Keratinocyte (primary cell): Measurements from ENCODE around the gene ZBTB43. TPM values are rescaled to one million over a fixed set of nuclear protein-coding genes. Genes with fewer than 3 reads are reported as not detected.
"Not testable (repeated sequence)": the region's sequence is repeated elsewhere in the genome, so short reads cannot be mapped to it uniquely, and the experiment has no call there.

ENCODE experiments used
- DNase-seq: peaks from one replicate; pipeline ENCODE4 v3.0.0-alpha.2; 2011; ENCODE audit warnings: low read depth, missing footprints, low spot score
- FAIRE-seq: peaks from 2 replicates; lab custom pipeline; 2011; peaks lifted over from hg19 to GRCh38; lab: Jason Lieb, UNC
- H2AFZ ChIP-seq: 2 replicates; pipeline ENCODE4 v1.6.0; 2012; ENCODE audit warnings: low read length, control low read depth, inconsistent platforms; ENCODE audit not compliant: control insufficient read depth
- H3K27ac ChIP-seq: 2 replicates; pipeline ENCODE4 v1.5.1; 2011; ENCODE audit warnings: low read length; ENCODE audit not compliant: control insufficient read depth, insufficient read depth
- H3K27me3 ChIP-seq: 3 replicates; pipeline ENCODE4 v1.6.0; 2011; ENCODE audit warnings: low read length; ENCODE audit not compliant: control insufficient read depth, insufficient read depth; ENCODE audit errors: extremely low read depth
- H3K36me3 ChIP-seq, 2 experiments: 2 replicates in 1 of 2; 3 replicates in 1 of 2; pipeline ENCODE4 v1.5.1; 2011; ENCODE audit warnings: low read length in 2 of 2, mild to moderate bottlenecking in 1 of 2; ENCODE audit not compliant: control insufficient read depth in 2 of 2, insufficient read depth in 2 of 2; ENCODE audit errors: extremely low read depth in 1 of 2
- H3K4me1 ChIP-seq: 3 replicates; pipeline ENCODE4 v1.5.1; 2011; ENCODE audit warnings: low read length; ENCODE audit not compliant: control insufficient read depth, insufficient read depth; ENCODE audit errors: extremely low read depth
- H3K4me2 ChIP-seq: 3 replicates; pipeline ENCODE4 v1.6.0; 2011; ENCODE audit warnings: low read depth, low read length; ENCODE audit not compliant: control insufficient read depth, insufficient read depth; ENCODE audit errors: extremely low read depth
- H3K4me3 ChIP-seq, 3 experiments: fragments of 200-600 bp in 1 of 3; sonication (generic) in 1 of 3; 2 replicates in 2 of 3; 3 replicates in 1 of 3; pipeline ENCODE4 v1.5.1; 2011 to 2016; ENCODE audit warnings: low read length in 3 of 3, mild to moderate bottlenecking in 3 of 3, control low read depth in 2 of 3, inconsistent platforms in 1 of 3, low read depth in 1 of 3, mixed read lengths in 1 of 3, mixed run types in 1 of 3, moderate library complexity in 1 of 3; ENCODE audit not compliant: control insufficient read depth in 2 of 3, insufficient read depth in 2 of 3; ENCODE audit errors: extremely low read depth in 1 of 3
- H3K79me2 ChIP-seq: 2 replicates; pipeline ENCODE4 v1.6.0; 2012; ENCODE audit warnings: low read length; ENCODE audit not compliant: control insufficient read depth, insufficient read depth
- H3K9ac ChIP-seq: 3 replicates; pipeline ENCODE4 v1.6.0; 2011; ENCODE audit warnings: low read length; ENCODE audit not compliant: control insufficient read depth, insufficient read depth; ENCODE audit errors: extremely low read depth
- H3K9me1 ChIP-seq: 3 replicates; pipeline ENCODE4 v1.6.0; 2011; ENCODE audit warnings: low read length; ENCODE audit not compliant: control insufficient read depth, insufficient read depth; ENCODE audit errors: extremely low read depth
- H3K9me3 ChIP-seq: 2 replicates; pipeline ENCODE4 v1.5.1; 2012; ENCODE audit warnings: low read depth, low read length; ENCODE audit not compliant: control insufficient read depth
- H4K20me1 ChIP-seq: 3 replicates; pipeline ENCODE4 v1.6.0; 2011; ENCODE audit warnings: low read length; ENCODE audit not compliant: control insufficient read depth, insufficient read depth; ENCODE audit errors: extremely low read depth
- EZH2 ChIP-seq: IDR thresholded peaks from one replicate; pipeline ENCODE4 v1.6.1; 2012; ENCODE audit warnings: inconsistent platforms, mild to moderate bottlenecking, low read length, moderate library complexity
- dilution Hi-C: fragments of 300-500 bp; cut with MboI; formaldehyde crosslinking; loops from one replicate; pipeline ENCODE4 v1.7.0; 2020; ENCODE audit warnings: low sequenced_read_pairs; ENCODE audit not compliant: extremely low pct_ligation_motif_present
- polyA plus RNA-seq, 5 experiments: library from polyadenylated mRNA; depleted of rRNA in 3 of 5; stranded (reverse) in 3 of 5; stranded (forward) in 1 of 5; unstranded in 1 of 5; fragments of >200 nt; gene quantifications; 1 replicate in 1 of 5; 2 replicates in 3 of 5; 3 replicates in 1 of 5; pipeline versions ENCODE4 v1.2.1 to v1.2.3, GENCODE V29; 2011 to 2012; ENCODE audit warnings: missing spikeins in 2 of 5, low read depth in 1 of 5, low replicate concordance in 1 of 5
- TF ChIP-seq, protein P1 (sequence below), 3 experiments: IDR thresholded peaks in 1 of 3; conservative IDR thresholded peaks in 1 of 3; optimal IDR thresholded peaks in 1 of 3; 2 replicates in 2 of 3; 3 replicates in 1 of 3; pipeline versions ENCODE3 to v1.5.1; 2011; ENCODE audit warnings: low read length in 3 of 3, mild to moderate bottlenecking in 3 of 3, moderate library complexity in 2 of 3, control low read depth in 1 of 3, inconsistent platforms in 1 of 3; ENCODE audit not compliant: insufficient read depth in 2 of 3; ENCODE audit errors: extremely low read depth in 1 of 3

Gene ZBTB43
- polyA plus RNA-seq, 1 donor (not counting 4 experiments of a cell fraction or from before 2014, with no cell fraction given) = 24.3 TPM

DNA sequence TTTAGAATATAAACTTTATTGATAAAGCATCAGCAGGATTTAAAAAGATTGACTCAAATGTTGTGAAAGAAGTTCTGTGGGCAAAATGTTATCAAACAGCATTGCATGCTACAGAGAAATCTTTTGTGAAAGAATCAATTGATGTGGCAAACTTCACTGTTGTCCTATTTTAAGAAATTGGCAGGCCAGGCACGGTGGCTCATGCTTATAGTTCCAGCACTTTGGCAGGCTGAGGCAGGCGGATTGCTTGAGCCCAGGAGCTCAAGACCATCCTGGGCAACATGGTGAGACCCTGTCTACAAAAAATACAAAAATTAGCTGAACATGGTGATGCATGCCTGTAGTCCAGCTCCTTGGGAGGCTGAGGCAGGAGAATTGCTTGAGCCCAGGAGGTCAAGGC, 17.4 kb downstream of the ZBTB43 start:
- FAIRE-seq (no peak), DNase-seq (no peak)
- Histone ChIP-seq H3K36me3 (peaks cover 0 to 3% of the 10 kb centered on the region in 2 experiments), H3K9me1 (no peaks in the 10 kb centered on the region), H3K27ac (no peak overlapping the region), H3K27me3 (no peaks in the 10 kb centered on the region), H3K9me3 (peaks cover 3% of the 10 kb centered on the region), H3K79me2 (peaks cover 32% of the 10 kb centered on the region), H3K4me1 (no peaks in the 10 kb centered on the region), H2AFZ (no peak overlapping the region), H3K9ac (no peak overlapping the region), H3K4me3 (no peak overlapping the region), H3K4me2 (no peak overlapping the region), H4K20me1 (no peaks in the 10 kb centered on the region)
- dilution Hi-C loops = no loop called here
- TF ChIP-seq, protein P1, sequence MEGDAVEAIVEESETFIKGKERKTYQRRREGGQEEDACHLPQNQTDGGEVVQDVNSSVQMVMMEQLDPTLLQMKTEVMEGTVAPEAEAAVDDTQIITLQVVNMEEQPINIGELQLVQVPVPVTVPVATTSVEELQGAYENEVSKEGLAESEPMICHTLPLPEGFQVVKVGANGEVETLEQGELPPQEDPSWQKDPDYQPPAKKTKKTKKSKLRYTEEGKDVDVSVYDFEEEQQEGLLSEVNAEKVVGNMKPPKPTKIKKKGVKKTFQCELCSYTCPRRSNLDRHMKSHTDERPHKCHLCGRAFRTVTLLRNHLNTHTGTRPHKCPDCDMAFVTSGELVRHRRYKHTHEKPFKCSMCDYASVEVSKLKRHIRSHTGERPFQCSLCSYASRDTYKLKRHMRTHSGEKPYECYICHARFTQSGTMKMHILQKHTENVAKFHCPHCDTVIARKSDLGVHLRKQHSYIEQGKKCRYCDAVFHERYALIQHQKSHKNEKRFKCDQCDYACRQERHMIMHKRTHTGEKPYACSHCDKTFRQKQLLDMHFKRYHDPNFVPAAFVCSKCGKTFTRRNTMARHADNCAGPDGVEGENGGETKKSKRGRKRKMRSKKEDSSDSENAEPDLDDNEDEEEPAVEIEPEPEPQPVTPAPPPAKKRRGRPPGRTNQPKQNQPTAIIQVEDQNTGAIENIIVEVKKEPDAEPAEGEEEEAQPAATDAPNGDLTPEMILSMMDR (optimal IDR thresholded peaks at IDR 0.05 in 1 of 3, IDR thresholded peaks at IDR 0.05 in 1 of 3, conservative IDR thresholded peaks at IDR 0.05 in 1 of 3; ENCODE audit: extremely low read depth in 1 of 3, insufficient read depth in 2 of 3, low read length in 3 of 3) = no peak
- TF ChIP-seq EZH2 = no peak

DNA sequence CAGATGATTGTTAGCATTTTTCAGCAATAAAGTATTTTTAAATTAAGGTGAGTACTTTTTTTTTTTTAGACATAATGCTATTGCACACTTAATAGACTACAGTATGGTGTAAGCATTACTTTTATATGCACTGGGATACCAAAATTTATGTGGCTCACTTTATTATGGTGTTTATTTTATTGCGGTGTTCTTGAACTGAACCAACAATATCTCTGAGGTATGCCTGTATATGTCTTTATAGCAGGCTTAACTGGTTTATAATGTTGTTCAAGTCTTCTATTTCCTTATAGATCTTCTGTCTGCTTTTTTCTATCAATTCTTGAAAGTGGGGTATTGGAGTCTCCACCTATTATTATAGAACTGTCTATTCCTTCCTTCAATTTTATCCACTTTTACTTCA, 18.0 kb downstream of the ZBTB43 start:
- peaks cover 31% of the 10 kb centered on the region for H3K79me2 ChIP-seq
- no peak overlapping the region for H2AFZ ChIP-seq
- peaks cover 3% of the 10 kb centered on the region for H3K9me3 ChIP-seq
- no peak overlapping the region for H3K9ac ChIP-seq
- no peaks in the 10 kb centered on the region for H3K4me1 ChIP-seq
- no peaks in the 10 kb centered on the region for H3K27me3 ChIP-seq
- H3K9me1 ChIP-seq = no peaks in the 10 kb centered on the region
- no peak overlapping the region for H3K4me2 ChIP-seq
- H3K36me3 ChIP-seq = peaks cover 0 to 3% of the 10 kb centered on the region in 2 experiments
- no peak overlapping the region for H3K4me3 ChIP-seq
- no peaks in the 10 kb centered on the region for H4K20me1 ChIP-seq
- TF ChIP-seq, protein P1 (optimal IDR thresholded peaks at IDR 0.05 in 1 of 3, IDR thresholded peaks at IDR 0.05 in 1 of 3, conservative IDR thresholded peaks at IDR 0.05 in 1 of 3; ENCODE audit: extremely low read depth in 1 of 3, insufficient read depth in 2 of 3, low read length in 3 of 3) = no peak
- TF ChIP-seq EZH2 = no peak
- FAIRE-seq (no peak), DNase-seq (no peak)
- dilution Hi-C loops = no loop called here
- no peak overlapping the region for H3K27ac ChIP-seq

DNA sequence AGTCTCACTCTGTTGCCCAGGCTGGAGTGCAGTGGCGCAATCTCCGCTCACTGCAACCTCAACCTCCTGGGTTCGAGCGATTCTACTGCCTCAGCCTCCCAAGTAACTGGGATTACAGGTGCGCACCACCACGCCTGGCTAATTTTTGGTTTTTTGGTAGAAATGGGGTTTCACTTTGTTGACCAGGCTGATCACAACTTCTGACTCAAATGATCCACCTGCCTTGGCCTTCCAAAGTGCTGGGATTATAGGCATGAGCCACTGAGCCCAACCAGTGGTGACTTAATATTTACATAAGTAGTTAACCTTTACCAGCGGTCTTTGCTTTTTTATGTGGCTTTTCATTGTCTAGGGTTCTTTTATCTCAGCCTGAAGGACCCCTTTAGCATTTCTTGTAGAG, 19.2 kb downstream of the ZBTB43 start:
- H3K4me1 ChIP-seq, H3K9me3 ChIP-seq, H4K20me1 ChIP-seq, H3K9ac ChIP-seq, dilution Hi-C loops, H3K27me3 ChIP-seq, H3K27ac ChIP-seq, H3K9me1 ChIP-seq, DNase-seq, H2AFZ ChIP-seq, H3K36me3 ChIP-seq, H3K4me2 ChIP-seq, H3K4me3 ChIP-seq, FAIRE-seq: not testable (repeated sequence)
- H3K79me2 ChIP-seq = peaks cover 26% of the 10 kb centered on the region
